Activated T-cell treated with anti-CD3 and anti-CD28 coated beads, Interleukin-2, amount 50 U/mL, for 48 hours (primary cell): ENCODE data around the gene LMF1.

Source experiments
- DNase-seq, 2 experiments: peaks; one replicate each; pipeline ENCODE4 v3.0.0-alpha.2; 2020

LMF1 gene

GRCh38 chr16:1002399-1003166 lies 31.8 kb upstream of the LMF1 start:
- DNase-seq = peak; percentile 92 to 93

DNA sequence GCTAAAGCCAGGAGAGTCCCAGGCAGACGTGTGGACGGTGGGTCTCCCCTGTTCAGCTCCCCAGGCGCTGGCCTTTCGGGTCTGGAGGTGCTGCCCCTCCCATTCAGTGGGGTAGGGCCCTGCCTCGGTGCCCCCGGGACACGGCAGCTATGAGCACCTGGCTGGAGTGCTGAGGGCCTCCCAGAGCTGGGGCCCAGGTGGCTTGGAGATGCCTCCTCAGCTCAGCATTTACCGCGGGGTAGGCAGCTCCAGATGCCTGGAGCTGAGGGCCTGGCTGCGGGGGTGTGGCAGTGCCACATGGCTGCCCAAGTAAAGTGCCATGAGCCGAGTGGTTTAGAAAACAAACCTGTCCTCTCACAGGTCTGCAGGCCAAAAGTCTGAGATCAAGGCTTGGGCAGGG lies 30.3 kb upstream of the LMF1 start:
- DNase-seq = no peak

DNA sequence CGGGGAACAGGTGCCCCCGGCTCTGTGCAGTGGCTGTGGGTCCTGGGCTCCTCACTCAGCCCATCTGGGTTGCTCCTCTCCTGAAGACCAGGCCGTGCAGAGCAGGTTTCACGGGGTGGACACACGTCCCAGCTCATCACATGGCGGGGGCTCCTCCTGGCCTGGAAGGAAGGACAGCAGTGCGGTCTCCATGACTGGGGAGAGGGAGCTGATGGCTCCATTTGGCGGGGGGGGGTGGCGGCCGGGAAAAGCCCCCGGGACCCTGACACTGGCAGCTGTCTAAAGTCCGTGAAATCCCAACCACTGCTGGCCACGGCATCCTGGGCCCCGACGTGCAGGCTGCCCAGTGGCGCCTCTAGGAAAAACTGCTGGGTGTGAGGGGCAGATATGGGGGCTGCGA lies 29.8 kb upstream of the LMF1 start:
- no peak for DNase-seq

GRCh38 chr16:999677-1000076 lies 28.9 kb upstream of the LMF1 start:
- DNase-seq = no peak

- DNase-seq = no peak
These were observed 27.8 kb upstream of the LMF1 start for GRCh38 chr16:998615-999014.

- DNase-seq = peak in 1 of 2 experiments; percentile 39
These were observed 27.4 kb upstream of the LMF1 start for GRCh38 chr16:998211-998610.

GRCh38 chr16:997440-998051 lies 26.8 kb upstream of the LMF1 start:
- DNase-seq = peak; percentile 68 to 72

DNA sequence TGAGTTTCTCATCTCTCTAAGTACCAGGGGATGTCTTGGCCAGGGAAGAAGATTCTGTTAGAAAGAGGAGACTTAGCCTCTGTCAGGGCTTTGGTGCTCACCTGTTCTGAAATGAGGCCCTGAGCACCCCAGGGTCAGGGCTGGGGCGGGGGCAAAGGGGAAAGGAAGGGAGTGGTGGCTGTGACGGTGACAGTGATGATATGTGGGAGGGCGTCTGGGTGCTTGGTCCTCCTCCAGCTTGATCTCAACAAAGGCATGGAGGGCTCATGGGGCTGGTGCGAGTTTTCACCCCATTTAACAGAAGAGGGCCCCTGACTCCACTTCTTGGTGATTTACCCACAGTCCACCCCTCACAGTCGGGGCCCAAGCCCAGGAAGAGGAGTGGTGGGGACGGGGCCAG lies 25.9 kb upstream of the LMF1 start:
- no peak for DNase-seq

GRCh38 chr16:995783-996182 lies 25.0 kb upstream of the LMF1 start:
- no peak for DNase-seq

DNA sequence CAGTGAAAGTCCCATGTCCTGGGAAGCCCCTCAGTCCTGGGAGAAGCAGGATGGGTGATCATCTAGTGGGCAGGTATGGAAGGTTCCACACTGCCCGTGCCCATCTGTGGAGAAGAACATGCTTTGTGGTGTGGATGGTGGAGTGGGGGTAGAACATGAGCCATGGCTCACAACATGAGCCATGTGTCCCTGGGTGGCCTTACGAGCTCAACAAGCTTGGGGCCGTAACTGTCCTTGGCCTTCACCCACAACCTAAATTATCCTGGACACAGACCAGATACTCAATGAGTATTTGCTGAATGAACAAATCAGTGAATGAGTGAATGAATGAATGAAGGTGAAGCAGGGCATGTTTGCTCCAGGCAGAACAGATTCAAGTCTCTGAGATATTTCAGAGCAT lies 24.3 kb upstream of the LMF1 start:
- no peak for DNase-seq

DNA sequence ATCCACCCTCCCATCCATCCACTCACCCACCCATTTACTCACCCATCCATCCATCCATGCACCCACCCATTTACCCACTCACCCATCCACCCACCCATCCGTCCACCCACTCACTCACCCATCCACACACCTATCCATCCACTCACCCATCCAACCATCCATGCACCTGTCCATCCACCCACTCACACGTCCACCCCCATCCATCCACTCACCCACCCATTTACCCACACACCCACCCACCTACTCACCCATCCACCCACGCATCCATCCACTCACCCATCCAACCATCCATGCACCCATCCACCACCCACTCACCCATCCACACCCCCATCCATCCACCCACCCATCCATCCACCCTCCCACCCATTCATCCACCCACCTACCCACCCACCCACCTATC lies 22.9 kb upstream of the LMF1 start:
- no peak for DNase-seq

GRCh38 chr16:991773-992172 lies 21.0 kb upstream of the LMF1 start:
- no peak for DNase-seq

DNA sequence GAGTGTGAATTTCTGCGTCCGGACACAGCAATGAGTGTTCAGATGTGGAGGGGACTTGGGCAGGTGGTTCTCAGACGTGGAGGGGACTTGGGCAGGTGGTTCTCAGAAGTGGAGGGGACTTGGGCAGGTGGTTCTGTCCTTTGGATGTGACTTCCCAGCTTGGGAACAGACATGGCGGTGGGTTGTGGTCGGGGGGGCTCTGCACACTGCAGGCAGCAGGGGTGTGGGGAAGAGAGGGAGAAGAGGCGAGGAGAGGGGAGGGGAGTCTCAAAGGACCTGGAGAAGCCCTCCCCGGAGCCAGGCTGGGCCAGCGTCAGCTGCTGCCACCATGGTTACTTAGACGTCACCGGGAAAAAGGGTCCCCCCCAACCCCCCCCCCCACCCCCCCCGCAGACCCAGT lies 20.6 kb upstream of the LMF1 start:
- no peak for DNase-seq

DNA sequence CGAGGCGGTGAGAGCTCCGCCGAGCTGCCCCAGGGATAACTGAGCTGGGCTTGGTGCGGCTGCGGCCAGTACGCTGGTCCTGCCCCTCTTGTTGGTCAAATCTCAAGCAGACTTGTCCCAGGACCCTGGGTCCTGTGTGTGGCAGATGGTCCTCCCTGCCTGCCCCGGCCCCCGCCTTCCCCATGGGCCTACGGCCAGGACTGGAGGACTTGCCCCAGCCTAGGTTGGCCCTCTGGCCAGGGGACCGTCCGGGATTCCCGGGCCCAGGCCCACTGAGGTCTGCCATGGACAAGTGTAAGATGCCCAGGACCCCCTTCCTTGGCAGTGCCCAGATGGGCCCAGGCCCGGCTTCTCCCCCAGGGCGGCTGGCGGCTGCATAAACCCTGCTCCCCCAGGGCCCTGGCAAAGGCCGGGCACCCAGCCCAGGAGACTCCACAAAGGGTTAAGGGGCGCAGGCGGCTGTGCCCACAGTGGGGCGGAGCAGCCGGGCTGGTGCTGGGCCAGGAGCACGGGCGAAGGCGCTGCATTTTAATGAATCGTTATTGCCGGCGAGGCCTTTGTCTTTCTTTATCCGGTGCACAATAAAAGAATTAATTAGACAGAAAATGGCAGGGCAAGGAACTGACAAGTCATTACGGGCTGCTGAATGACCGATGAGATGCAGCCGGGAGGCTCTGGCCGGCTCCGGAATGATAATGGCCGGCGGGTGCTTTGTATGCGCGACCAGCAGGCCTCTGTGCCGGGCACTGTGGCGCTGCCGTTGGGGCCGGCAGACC lies 19.9 kb upstream of the LMF1 start:
- no peak for DNase-seq

GRCh38 chr16:989354-989814 lies 18.6 kb upstream of the LMF1 start:
- DNase-seq = no peak

DNA sequence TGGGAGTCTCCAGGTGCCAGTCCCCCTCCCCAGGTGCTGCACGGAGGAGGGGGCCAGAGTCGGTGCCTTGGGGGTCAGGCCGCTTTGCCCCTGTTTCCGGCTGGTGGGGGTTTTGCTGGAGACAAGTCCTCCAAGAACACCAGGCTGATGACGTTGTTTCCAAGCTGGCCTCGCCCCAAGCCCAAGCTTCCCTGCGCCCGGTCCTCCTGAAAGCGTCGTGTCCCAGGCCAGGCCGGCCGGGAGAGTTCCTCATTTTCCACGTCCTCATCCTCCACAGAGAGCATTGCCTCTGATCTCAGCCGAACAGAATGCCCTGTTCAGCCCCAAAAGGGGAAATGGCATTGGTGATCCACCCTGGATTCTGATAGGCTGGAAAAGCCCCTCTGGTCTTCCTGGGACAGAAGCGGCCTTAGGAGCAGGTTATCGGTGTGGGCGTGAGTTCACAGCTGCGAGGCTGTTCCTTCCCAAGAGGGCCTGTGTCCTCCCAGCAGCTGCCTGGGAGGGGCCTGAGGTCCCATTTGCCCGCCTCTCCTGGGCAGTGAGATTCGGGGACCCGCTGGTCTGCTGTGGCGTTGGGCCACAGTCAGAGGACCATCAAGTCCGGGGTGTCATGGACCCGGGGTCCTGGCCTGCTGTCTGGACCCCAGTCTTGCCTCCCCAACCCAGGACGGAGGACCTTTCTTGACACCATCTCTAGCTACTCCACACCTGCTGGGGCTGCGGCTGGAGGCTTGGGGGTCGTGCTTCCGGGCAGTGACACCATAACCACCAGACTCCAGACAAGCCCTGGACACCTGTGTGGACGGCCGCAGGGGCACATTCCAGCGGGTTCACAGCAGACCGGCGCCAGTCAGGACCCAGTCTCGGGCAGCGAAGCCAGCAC lies 17.9 kb upstream of the LMF1 start:
- DNase-seq = no peak

DNA sequence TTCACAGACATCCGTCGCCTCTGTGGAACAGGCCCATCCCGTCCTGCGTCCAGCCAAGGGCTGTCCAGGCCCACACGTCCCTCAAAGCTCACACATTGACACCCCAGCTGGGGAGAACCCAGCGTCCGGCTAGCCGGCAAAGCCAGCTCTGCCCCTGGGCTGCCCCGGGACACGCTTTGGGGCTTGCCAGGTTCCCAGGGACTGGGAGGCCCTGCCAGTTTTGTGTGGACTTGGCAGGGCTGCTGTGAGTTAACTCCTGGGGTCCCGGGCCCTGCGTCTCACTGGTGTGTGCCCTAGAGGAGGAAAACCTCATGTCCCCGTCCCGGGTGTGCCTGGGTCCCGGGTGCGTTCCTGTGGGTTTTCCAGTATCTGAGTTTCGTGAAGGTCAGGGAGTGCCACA lies 17.1 kb upstream of the LMF1 start:
- no peak for DNase-seq

GRCh38 chr16:986925-987582 lies 16.3 kb upstream of the LMF1 start:
- no peak for DNase-seq

GRCh38 chr16:986411-986810 lies 15.6 kb upstream of the LMF1 start:
- DNase-seq = no peak

GRCh38 chr16:985646-986400 lies 15.0 kb upstream of the LMF1 start:
- DNase-seq = no peak
